ENCODE results near the gene IRS2. TPM values are rescaled to one million over a fixed set of nuclear protein-coding genes. Genes with fewer than 3 reads are reported as not detected.

IRS2 gene
- polyA plus RNA-seq, 1 donor (not counting 4 experiments of a cell fraction or from before 2014, with no cell fraction given): 2.3 TPM

GRCh38 chr13:109804654-109805053 lies 18.3 kb upstream of the IRS2 start:
- no peak overlapping the region for H3K4me3 ChIP-seq (ENCODE audit: control insufficient read depth in 2 of 3, extremely low read depth in 1 of 3, insufficient read depth in 2 of 3, low read depth in 1 of 3, low read length in 3 of 3)
- H3K4me1 ChIP-seq (ENCODE audit: control insufficient read depth, extremely low read depth, insufficient read depth, low read length): no peaks in the 10 kb centered on the region
- peaks cover 2% of the 10 kb centered on the region for H3K27me3 ChIP-seq (ENCODE audit: control insufficient read depth, extremely low read depth, insufficient read depth, low read length)
- H3K9me1 ChIP-seq (ENCODE audit: control insufficient read depth, extremely low read depth, insufficient read depth, low read length): no peaks in the 10 kb centered on the region
- no peak overlapping the region for H3K27ac ChIP-seq (ENCODE audit: control insufficient read depth, insufficient read depth, low read length)
- FAIRE-seq: no peak
- no peak for DNase-seq (ENCODE audit: low read depth, low spot score)
- H2AFZ ChIP-seq (ENCODE audit: control insufficient read depth, low read length): no peak overlapping the region
- no peak overlapping the region for H3K4me2 ChIP-seq (ENCODE audit: control insufficient read depth, extremely low read depth, insufficient read depth, low read depth, low read length)
- dilution Hi-C loops (cut with MboI; ENCODE audit: extremely low pct_ligation_motif_present, low sequenced_read_pairs): no loop called here
- no peak for TF ChIP-seq CTCF (optimal IDR thresholded peaks at IDR 0.05 in 1 of 3, IDR thresholded peaks at IDR 0.05 in 1 of 3, conservative IDR thresholded peaks at IDR 0.05 in 1 of 3; ENCODE audit: extremely low read depth in 1 of 3, insufficient read depth in 2 of 3, low read length in 3 of 3)
- no peak for TF ChIP-seq EZH2 (IDR thresholded peaks at IDR 0.05; ENCODE audit: low read length)
- no peaks in the 10 kb centered on the region for H4K20me1 ChIP-seq (ENCODE audit: control insufficient read depth, extremely low read depth, insufficient read depth, low read length)
- no peaks in the 10 kb centered on the region for H3K79me2 ChIP-seq (ENCODE audit: control insufficient read depth, insufficient read depth, low read length)
- H3K9me3 ChIP-seq (ENCODE audit: control insufficient read depth, low read depth, low read length): no peaks in the 10 kb centered on the region
- H3K36me3 ChIP-seq (ENCODE audit: control insufficient read depth in 2 of 2, extremely low read depth in 1 of 2, insufficient read depth in 2 of 2, low read length in 2 of 2): no peaks in the 10 kb centered on the region
- H3K9ac ChIP-seq (ENCODE audit: control insufficient read depth, extremely low read depth, insufficient read depth, low read length): no peak overlapping the region

- Histone ChIP-seq H3K9me1 (ENCODE audit: control insufficient read depth, extremely low read depth, insufficient read depth, low read length) (no peaks in the 10 kb centered on the region), H3K4me3 (ENCODE audit: control insufficient read depth in 2 of 3, extremely low read depth in 1 of 3, insufficient read depth in 2 of 3, low read depth in 1 of 3, low read length in 3 of 3) (no peak overlapping the region), H3K9me3 (ENCODE audit: control insufficient read depth, low read depth, low read length) (no peaks in the 10 kb centered on the region), H3K36me3 (ENCODE audit: control insufficient read depth in 2 of 2, extremely low read depth in 1 of 2, insufficient read depth in 2 of 2, low read length in 2 of 2) (no peaks in the 10 kb centered on the region), H4K20me1 (ENCODE audit: control insufficient read depth, extremely low read depth, insufficient read depth, low read length) (no peaks in the 10 kb centered on the region), H3K27me3 (ENCODE audit: control insufficient read depth, extremely low read depth, insufficient read depth, low read length) (peaks cover 2% of the 10 kb centered on the region), H3K4me1 (ENCODE audit: control insufficient read depth, extremely low read depth, insufficient read depth, low read length) (no peaks in the 10 kb centered on the region), H3K27ac (ENCODE audit: control insufficient read depth, insufficient read depth, low read length) (no peak overlapping the region), H3K9ac (ENCODE audit: control insufficient read depth, extremely low read depth, insufficient read depth, low read length) (no peak overlapping the region), H3K79me2 (ENCODE audit: control insufficient read depth, insufficient read depth, low read length) (no peaks in the 10 kb centered on the region), H2AFZ (ENCODE audit: control insufficient read depth, low read length) (no peak overlapping the region), H3K4me2 (ENCODE audit: control insufficient read depth, extremely low read depth, insufficient read depth, low read depth, low read length) (no peak overlapping the region)
- TF ChIP-seq EZH2 (IDR thresholded peaks at IDR 0.05; ENCODE audit: low read length) (no peak), CTCF (optimal IDR thresholded peaks at IDR 0.05 in 1 of 3, IDR thresholded peaks at IDR 0.05 in 1 of 3, conservative IDR thresholded peaks at IDR 0.05 in 1 of 3; ENCODE audit: extremely low read depth in 1 of 3, insufficient read depth in 2 of 3, low read length in 3 of 3) (no peak)
- DNase-seq (ENCODE audit: low read depth, low spot score) (no peak), FAIRE-seq (peak; percentile 65)
- dilution Hi-C loops (cut with MboI; ENCODE audit: extremely low pct_ligation_motif_present, low sequenced_read_pairs): no loop called here
Observed at GRCh38 chr13:109803825-109804224, 17.4 kb upstream of the IRS2 start.
